ENCODE data around the gene ABCA2.

Gene ABCA2

GRCh38 chr9:136980669-136981478, 47.2 kb downstream of the ABCA2 start:
- ChIA-PET POLR2A (no interaction called here), CTCF (interaction anchor here (0.6 kb wide), 1 partner anchor 48 kb away, joined by 3 read pairs; no protein-coding TSS in a partner anchor)
- TF ChIP-seq CTCF (IDR thresholded peaks at IDR 0.05; ENCODE audit: insufficient read depth, low read length, missing control alignments) = no peak
- no peak overlapping the region for H3K4me3 ChIP-seq (ENCODE audit: low read depth, low read length)
- no peak for DNase-seq (ENCODE audit: low read depth, low spot score)

GRCh38 chr9:136979769-136980587, 48.1 kb downstream of the ABCA2 start:
- no peak for DNase-seq (ENCODE audit: low read depth, low spot score)
- ChIA-PET POLR2A (no interaction called here), CTCF (no interaction called here)
- no peak for TF ChIP-seq CTCF (IDR thresholded peaks at IDR 0.05; ENCODE audit: insufficient read depth, low read length, missing control alignments)
- no peak overlapping the region for H3K4me3 ChIP-seq (ENCODE audit: low read depth, low read length)

- CTCF ChIA-PET = no interaction called here
- no peak for DNase-seq (ENCODE audit: low read depth, low spot score)
- POLR2A ChIA-PET = no interaction called here
- no peak overlapping the region for H3K4me3 ChIP-seq (ENCODE audit: low read depth, low read length)
- TF ChIP-seq CTCF (IDR thresholded peaks at IDR 0.05; ENCODE audit: insufficient read depth, low read length, missing control alignments) = no peak
These were observed 49.0 kb downstream of the ABCA2 start for GRCh38 chr9:136978865-136979544.

GRCh38 chr9:136978073-136978864, 49.8 kb downstream of the ABCA2 start:
- peak overlapping the region; percentile 55 for H3K4me3 ChIP-seq (ENCODE audit: low read depth, low read length)
- no peak for DNase-seq (ENCODE audit: low read depth, low spot score)
- CTCF ChIA-PET = interaction anchor here (0.7 kb wide), 1 partner anchor 34 kb away, joined by 4 read pairs; no protein-coding TSS in a partner anchor
- POLR2A ChIA-PET = no interaction called here
- TF ChIP-seq CTCF (IDR thresholded peaks at IDR 0.05; ENCODE audit: insufficient read depth, low read length, missing control alignments) = no peak

GRCh38 chr9:136977649-136978072, 50.4 kb downstream of the ABCA2 start:
- POLR2A ChIA-PET = no interaction called here
- DNase-seq (ENCODE audit: low read depth, low spot score) = no peak
- peak overlapping the region; percentile 55 for H3K4me3 ChIP-seq (ENCODE audit: low read depth, low read length)
- TF ChIP-seq CTCF (IDR thresholded peaks at IDR 0.05; ENCODE audit: insufficient read depth, low read length, missing control alignments) = no peak
- CTCF ChIA-PET = interaction anchor here (0.7 kb wide), 1 partner anchor 34 kb away, joined by 4 read pairs; no protein-coding TSS in a partner anchor
